Neural progenitor cell (in vitro differentiated cells): ENCODE results near the gene KLK12.

Experiments
- EZH2 ChIP-seq: fragments of 200-600 bp; sonication (generic); IDR thresholded peaks from 2 replicates; pipeline ENCODE4 v1.6.1; 2017; ENCODE audit warnings: antibody characterized with exemption, mild to moderate bottlenecking, moderate library complexity
- EZH2phosphoT487 ChIP-seq: fragments of 200-600 bp; sonication (generic); IDR thresholded peaks from 2 replicates; pipeline ENCODE4 v1.6.1; 2017; ENCODE audit warnings: antibody characterized with exemption
- TF ChIP-seq, protein P1 (sequence below): fragments of 200-600 bp; sonication (generic); IDR thresholded peaks from 2 replicates; pipeline ENCODE4 v1.5.1; 2017; ENCODE audit warnings: antibody characterized with exemption, mild to moderate bottlenecking

DNA sequence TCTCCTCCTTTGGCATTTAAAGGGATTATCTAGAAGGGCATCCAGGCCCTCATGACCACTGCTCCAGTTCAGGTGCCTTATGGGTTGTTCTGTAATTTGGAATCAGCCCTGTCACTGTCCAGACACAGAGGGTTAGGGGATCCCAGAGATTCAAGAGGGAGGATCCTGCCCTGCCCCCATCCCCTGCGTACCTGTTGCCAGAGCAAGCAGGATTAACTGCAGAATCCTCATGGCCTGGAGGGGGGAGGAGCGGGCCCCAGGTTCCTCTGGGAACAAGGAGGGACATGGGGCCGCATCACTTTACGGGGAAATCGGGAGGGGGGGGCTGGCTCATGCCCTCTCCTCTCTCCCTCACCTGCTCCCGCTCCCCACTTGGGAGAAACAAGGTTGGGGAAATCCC, 9.4 kb downstream of the KLK12 start:
- TF ChIP-seq, protein P1, sequence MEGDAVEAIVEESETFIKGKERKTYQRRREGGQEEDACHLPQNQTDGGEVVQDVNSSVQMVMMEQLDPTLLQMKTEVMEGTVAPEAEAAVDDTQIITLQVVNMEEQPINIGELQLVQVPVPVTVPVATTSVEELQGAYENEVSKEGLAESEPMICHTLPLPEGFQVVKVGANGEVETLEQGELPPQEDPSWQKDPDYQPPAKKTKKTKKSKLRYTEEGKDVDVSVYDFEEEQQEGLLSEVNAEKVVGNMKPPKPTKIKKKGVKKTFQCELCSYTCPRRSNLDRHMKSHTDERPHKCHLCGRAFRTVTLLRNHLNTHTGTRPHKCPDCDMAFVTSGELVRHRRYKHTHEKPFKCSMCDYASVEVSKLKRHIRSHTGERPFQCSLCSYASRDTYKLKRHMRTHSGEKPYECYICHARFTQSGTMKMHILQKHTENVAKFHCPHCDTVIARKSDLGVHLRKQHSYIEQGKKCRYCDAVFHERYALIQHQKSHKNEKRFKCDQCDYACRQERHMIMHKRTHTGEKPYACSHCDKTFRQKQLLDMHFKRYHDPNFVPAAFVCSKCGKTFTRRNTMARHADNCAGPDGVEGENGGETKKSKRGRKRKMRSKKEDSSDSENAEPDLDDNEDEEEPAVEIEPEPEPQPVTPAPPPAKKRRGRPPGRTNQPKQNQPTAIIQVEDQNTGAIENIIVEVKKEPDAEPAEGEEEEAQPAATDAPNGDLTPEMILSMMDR: no peak
- TF ChIP-seq EZH2phosphoT487: no peak
- TF ChIP-seq EZH2: no peak
